B cell (primary cell): Measurements from ENCODE around the gene SSC4D.

ENCODE experiments used
- CTCF ChIP-seq: fragments of 200-600 bp; IDR thresholded peaks from one replicate; pipeline ENCODE4 v1.8.0; 2022; ENCODE audit warnings: antibody characterized with exemption, mild to moderate bottlenecking
- EZH2 ChIP-seq: IDR thresholded peaks from 2 replicates; pipeline ENCODE4 v1.6.1; 2012; ENCODE audit warnings: borderline replicate concordance, low read depth, mild to moderate bottlenecking, moderate library complexity, low read length; ENCODE audit not compliant: insufficient read depth, poor library complexity, severe bottlenecking

DNA sequence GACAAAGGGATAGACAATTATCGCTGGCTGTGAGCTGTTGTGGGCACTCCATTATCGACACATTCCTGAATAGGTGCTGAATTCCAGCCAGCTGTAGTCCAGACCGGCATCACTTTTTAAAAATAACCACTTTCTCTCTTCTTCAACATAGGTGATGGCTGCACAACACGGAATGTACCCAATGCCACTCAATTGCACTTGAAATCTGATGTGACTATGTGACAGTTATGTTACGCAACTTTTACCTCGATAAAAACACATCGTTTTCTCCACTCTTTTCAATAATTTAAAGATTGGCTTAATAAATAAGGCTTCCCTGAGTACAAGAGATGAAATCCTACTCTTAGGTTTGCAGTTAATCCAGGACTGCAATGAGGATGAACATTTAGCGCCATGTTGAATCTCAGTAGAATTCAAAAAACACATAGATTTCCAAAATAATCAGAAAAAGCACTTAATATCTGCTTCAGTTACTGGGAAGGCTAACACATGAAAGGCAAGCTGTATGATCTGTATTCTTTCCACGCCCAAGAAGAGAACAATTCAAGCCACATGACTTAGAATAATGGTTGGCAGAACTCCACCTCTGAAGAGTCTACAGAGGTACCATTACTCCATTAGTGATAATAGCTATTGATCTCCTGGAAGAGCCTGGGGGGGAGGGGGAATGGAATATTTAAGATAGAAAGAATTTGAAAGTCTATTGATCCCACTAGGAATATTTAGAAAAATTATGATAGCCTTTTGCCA, 54.3 kb downstream of the SSC4D start:
- TF ChIP-seq CTCF: no peak
- TF ChIP-seq EZH2: no peak
